DOHH2 (cell line): ENCODE data around the gene ZBTB16.

ENCODE experiments used
- H3F3A ChIP-seq: fragments of 200-600 bp; sonication (generic), shearing (Covaris generic); 2 replicates; pipeline ENCODE4 v1.6.0; 2016; ENCODE audit warnings: antibody characterized with exemption, mild to moderate bottlenecking; ENCODE audit not compliant: control insufficient read depth, insufficient read depth
- H3K27ac ChIP-seq: fragments of 200-600 bp; sonication (generic); 2 replicates; pipeline ENCODE4 v1.5.1; 2014; ENCODE audit warnings: low read depth, mild to moderate bottlenecking, low read length, moderate library complexity
- H3K27me3 ChIP-seq: fragments of 200-600 bp; sonication (generic); 2 replicates; pipeline ENCODE4 v1.6.1; 2014; ENCODE audit warnings: mild to moderate bottlenecking, low read length, mixed read lengths; ENCODE audit not compliant: control insufficient read depth
- H3K36me3 ChIP-seq: fragments of 200-600 bp; sonication (generic); 2 replicates; pipeline ENCODE4 v1.6.1; 2014; ENCODE audit warnings: mild to moderate bottlenecking, low read length, moderate library complexity, mixed read lengths; ENCODE audit not compliant: control insufficient read depth
- H3K4me1 ChIP-seq: fragments of 200-600 bp; sonication (generic); 2 replicates; pipeline ENCODE4 v1.6.1; 2014; ENCODE audit warnings: mild to moderate bottlenecking, low read length, mixed read lengths; ENCODE audit not compliant: control insufficient read depth
- H3K4me2 ChIP-seq: fragments of 200-600 bp; sonication (generic); 2 replicates; pipeline ENCODE4 v1.6.0; 2014; ENCODE audit warnings: mild to moderate bottlenecking, low read length, moderate library complexity
- H3K4me3 ChIP-seq: fragments of 200-600 bp; sonication (generic); 2 replicates; pipeline ENCODE4 v1.5.1; 2014; ENCODE audit warnings: mild to moderate bottlenecking, low read length, mixed read lengths
- H3K79me2 ChIP-seq: fragments of 200-600 bp; sonication (generic); 2 replicates; pipeline ENCODE4 v1.6.1; 2014; ENCODE audit warnings: mild to moderate bottlenecking, low read length, mixed read lengths; ENCODE audit not compliant: control insufficient read depth
- H3K9me2 ChIP-seq: fragments of 200-600 bp; sonication (generic); replicated peaks from 2 replicates; pipeline ENCODE4 v1.6.1; 2014; ENCODE audit warnings: mild to moderate bottlenecking, low read length, mixed read lengths; ENCODE audit not compliant: control insufficient read depth
- H3K9me3 ChIP-seq: fragments of 200-600 bp; sonication (generic); 2 replicates; pipeline ENCODE4 v1.6.1; 2014; ENCODE audit warnings: antibody characterized with exemption, low read length, mixed read lengths; ENCODE audit not compliant: control insufficient read depth, insufficient read depth
- H4K20me1 ChIP-seq: fragments of 200-600 bp; sonication (generic); 2 replicates; pipeline ENCODE4 v1.6.0; 2014; ENCODE audit warnings: low read depth, mild to moderate bottlenecking, antibody characterized with exemption, low read length, moderate library complexity; ENCODE audit not compliant: control insufficient read depth, insufficient read depth
- CTCF ChIP-seq: fragments of 200-600 bp; sonication (generic); IDR thresholded peaks from one replicate; pipeline ENCODE4 v1.5.1; 2014; ENCODE audit warnings: antibody characterized with exemption, mild to moderate bottlenecking, low read depth, low read length; ENCODE audit not compliant: poor library complexity, severe bottlenecking
- EZH2phosphoT487 ChIP-seq: fragments of 200-600 bp; sonication (generic); IDR thresholded peaks from 2 replicates; pipeline ENCODE4 v1.6.1; 2017; ENCODE audit warnings: borderline replicate concordance, mild to moderate bottlenecking, antibody characterized with exemption, low read length, moderate library complexity, mixed read lengths

The ZBTB16 gene

GRCh38 chr11:114031967-114032320 lies 27.6 kb upstream of the ZBTB16 start:
- Histone ChIP-seq H3K27ac (no peak overlapping the region), H3K9me2 (no peaks in the 10 kb centered on the region), H3K79me2 (no peaks in the 10 kb centered on the region), H3K4me1 (no peaks in the 10 kb centered on the region), H3K4me2 (no peak overlapping the region), H3F3A (no peaks in the 10 kb centered on the region), H4K20me1 (no peaks in the 10 kb centered on the region), H3K36me3 (no peaks in the 10 kb centered on the region), H3K27me3 (peaks cover 8% of the 10 kb centered on the region; the same call in 1 of the 2 replicates), H3K9me3 (no peaks in the 10 kb centered on the region), H3K4me3 (no peak overlapping the region)
- TF ChIP-seq EZH2phosphoT487 = no peak
- TF ChIP-seq CTCF = no peak

DNA sequence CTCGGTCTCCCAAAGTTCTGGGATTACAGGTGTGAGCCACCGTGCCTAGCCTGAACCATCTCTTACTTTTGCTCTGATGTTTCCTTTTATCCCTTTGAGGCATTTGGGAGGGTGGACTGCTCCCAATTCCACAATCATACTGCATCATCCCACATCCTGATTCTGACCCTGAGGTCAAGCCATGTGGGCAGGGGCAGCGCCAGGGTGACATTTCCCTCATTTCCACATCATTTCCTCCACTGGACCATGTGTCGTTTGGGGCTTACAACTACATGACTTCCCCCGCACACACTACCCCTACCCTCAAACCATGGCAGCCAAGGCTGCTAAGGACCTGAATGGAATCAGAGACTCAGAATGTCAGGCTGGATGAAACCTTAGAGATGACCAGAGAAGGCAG lies 26.4 kb upstream of the ZBTB16 start:
- Histone ChIP-seq H3K27ac (no peak overlapping the region), H4K20me1 (no peaks in the 10 kb centered on the region), H3K79me2 (no peaks in the 10 kb centered on the region), H3K36me3 (no peaks in the 10 kb centered on the region), H3K9me3 (no peaks in the 10 kb centered on the region), H3K4me3 (no peak overlapping the region), H3K9me2 (no peaks in the 10 kb centered on the region), H3K4me1 (no peaks in the 10 kb centered on the region), H3K27me3 (peaks cover 7% of the 10 kb centered on the region; the same call in 1 of the 2 replicates), H3K4me2 (no peak overlapping the region), H3F3A (no peaks in the 10 kb centered on the region)
- TF ChIP-seq EZH2phosphoT487 (no peak), CTCF (no peak)

- no peak overlapping the region for H3K27ac ChIP-seq
These were observed 25.9 kb upstream of the ZBTB16 start for GRCh38 chr11:114033572-114033971.

More at GRCh38 chr11:114033572-114033971, 25.9 kb upstream of the ZBTB16 start:
- H3K9me3 ChIP-seq = no peaks in the 10 kb centered on the region
- H3K4me3 ChIP-seq = no peak overlapping the region
- peaks cover 7% of the 10 kb centered on the region; the same call in 1 of the 2 replicates for H3K27me3 ChIP-seq
- H3K9me2 ChIP-seq = no peaks in the 10 kb centered on the region
- TF ChIP-seq EZH2phosphoT487 = no peak
- no peak for TF ChIP-seq CTCF
- no peaks in the 10 kb centered on the region for H4K20me1 ChIP-seq
- H3K4me1 ChIP-seq = no peaks in the 10 kb centered on the region
- no peaks in the 10 kb centered on the region for H3K36me3 ChIP-seq
- H3K79me2 ChIP-seq = no peaks in the 10 kb centered on the region
- no peak overlapping the region for H3K4me2 ChIP-seq
- H3F3A ChIP-seq = no peaks in the 10 kb centered on the region
